Measurements from ENCODE around the gene KRTAP19-1. TPM values are rescaled to one million over a fixed set of nuclear protein-coding genes. Genes with fewer than 3 reads are reported as not detected.
"Not testable (repeated sequence)": the region's sequence is repeated elsewhere in the genome, so short reads cannot be mapped to it uniquely, and the experiment has no call there.

KRTAP19-1 gene
- polyA plus RNA-seq, result not detected

GRCh38 chr21:30480145-30480544, at the start of gene KRTAP19-1:
KRTAP19-1 (minus strand) TSS chr21:30480367; CDS start chr21:30480317, 50 bp downstream.
- Mint-ChIP-seq H3K27me3 (ENCODE audit: low read depth in 3 of 3) (no peaks in the 10 kb centered on the region), H3K4me3 (no peak within 1 kb of the TSS), H3K4me1 (no peaks in the 10 kb centered on the region), H3K36me3 (no peaks in the 10 kb centered on the region), H3K9me3 (peaks cover 0 to 14% (median 6%) of the 10 kb centered on the region in 6 donors), H3K27ac (no peak within 1 kb of the TSS)
- no peak for DNase-seq

- peaks cover 0 to 3% (median 0%) of the 10 kb centered on the region in 3 donors for H3K27me3 Mint-ChIP-seq (ENCODE audit: low read depth in 3 of 3)
- no peak overlapping the region for H3K27ac Mint-ChIP-seq
Measured at GRCh38 chr21:30518876-30519275, 38.7 kb upstream of the KRTAP19-1 start.

GRCh38 chr21:30515681-30516080, 35.5 kb upstream of the KRTAP19-1 start:
- H3K4me1 Mint-ChIP-seq, result no peaks in the 10 kb centered on the region
- H3K27ac Mint-ChIP-seq, result no peak overlapping the region

More at GRCh38 chr21:30518876-30519275, 38.7 kb upstream of the KRTAP19-1 start:
- H3K4me1 Mint-ChIP-seq, result no peaks in the 10 kb centered on the region
- no peaks in the 10 kb centered on the region for H3K36me3 Mint-ChIP-seq
- H3K9me3 Mint-ChIP-seq, result peaks cover 3 to 37% (median 13%) of the 10 kb centered on the region in 6 donors
- H3K4me3 Mint-ChIP-seq, result no peak overlapping the region
- DNase-seq, result no peak

DNA sequence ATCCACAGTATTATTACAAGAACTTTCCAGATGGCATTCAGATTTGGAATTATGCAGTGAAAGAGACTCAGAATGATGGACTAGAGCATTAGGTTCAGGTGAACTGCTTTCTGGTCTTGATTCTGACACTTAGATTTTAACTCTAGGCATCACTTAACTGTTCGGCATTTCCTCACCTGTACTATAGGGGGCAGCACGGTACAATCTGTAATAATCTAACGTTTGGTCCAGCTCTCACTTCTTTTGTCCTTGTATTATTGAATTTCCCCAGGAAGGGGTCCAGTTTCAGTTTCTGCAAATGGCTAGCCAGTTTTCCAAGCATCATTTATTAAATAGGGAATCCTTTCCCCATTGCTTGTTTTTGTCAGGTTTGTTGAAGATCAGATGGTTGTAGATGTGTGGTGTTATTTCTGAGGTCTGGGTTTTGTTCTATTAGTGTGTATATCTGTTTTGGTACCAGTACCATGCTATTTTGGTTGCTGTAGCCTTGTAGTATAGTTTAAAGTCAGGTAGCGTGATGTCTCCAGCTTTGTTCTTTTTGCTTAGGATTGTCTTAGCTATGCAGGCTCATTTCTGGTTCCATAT, 25.5 kb upstream of the KRTAP19-1 start:
- DNase-seq; H3K36me3 Mint-ChIP-seq; H3K27ac Mint-ChIP-seq; H3K4me3 Mint-ChIP-seq; H3K4me1 Mint-ChIP-seq; H3K27me3 Mint-ChIP-seq (ENCODE audit: low read depth in 3 of 3): not testable (repeated sequence)
- peaks cover 11 to 29% (median 20%) of the 10 kb centered on the region in 6 donors for H3K9me3 Mint-ChIP-seq

More at GRCh38 chr21:30515681-30516080, 35.5 kb upstream of the KRTAP19-1 start:
- H3K4me3 Mint-ChIP-seq, result no peak overlapping the region
- no peak for DNase-seq
- H3K27me3 Mint-ChIP-seq (ENCODE audit: low read depth in 3 of 3), result no peaks in the 10 kb centered on the region
- H3K9me3 Mint-ChIP-seq, result peaks cover 3 to 37% (median 14%) of the 10 kb centered on the region in 6 donors
- no peaks in the 10 kb centered on the region for H3K36me3 Mint-ChIP-seq

- H3K27ac Mint-ChIP-seq, result no peak within 1 kb of the TSS
- H3K27me3 Mint-ChIP-seq (ENCODE audit: low read depth in 3 of 3), result no peaks in the 10 kb centered on the region
- H3K9me3 Mint-ChIP-seq, result peaks cover 8 to 28% (median 19%) of the 10 kb centered on the region in 6 donors
- no peaks in the 10 kb centered on the region for H3K36me3 Mint-ChIP-seq
- DNase-seq, result no peak
- no peaks in the 10 kb centered on the region for H3K4me1 Mint-ChIP-seq
- no peak within 1 kb of the TSS for H3K4me3 Mint-ChIP-seq
Measured at GRCh38 chr21:30502041-30502440, 21.9 kb upstream of the KRTAP19-1 start, which contains the start of gene KRTAP19-5. KRTAP19-5 (minus strand) TSS chr21:30502141; CDS start chr21:30502090, 51 bp downstream.

DNA sequence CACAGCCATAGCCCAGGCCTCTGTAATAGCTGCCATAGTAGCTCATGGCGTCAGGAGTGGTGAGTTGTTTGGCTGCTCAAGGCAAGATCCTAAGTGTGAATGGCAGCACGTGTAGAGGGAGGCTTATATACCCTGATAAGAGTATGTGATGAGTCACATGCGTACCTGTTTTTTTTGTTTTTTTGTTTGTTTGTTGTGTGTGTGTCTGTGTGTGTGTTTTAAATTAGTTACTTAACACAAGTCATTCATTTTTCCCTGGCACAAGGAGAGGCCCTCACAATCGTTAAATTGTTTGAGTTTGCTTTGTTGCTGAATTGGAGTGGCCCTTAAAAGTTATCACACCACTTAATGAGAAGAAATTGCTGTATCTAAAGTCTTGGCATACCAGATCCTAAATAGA, 16.9 kb upstream of the KRTAP19-1 start, which contains the start of gene KRTAP19-4:
Gene KRTAP19-4 (minus strand): TSS at position 101 of the 400 bp plus-strand sequence. CDS start 55 bp downstream, at position 46.
- H3K27ac Mint-ChIP-seq, result no peak within 1 kb of the TSS
- H3K27me3 Mint-ChIP-seq (ENCODE audit: low read depth in 3 of 3), result no peaks in the 10 kb centered on the region
- no peaks in the 10 kb centered on the region for H3K4me1 Mint-ChIP-seq
- no peak within 1 kb of the TSS for H3K4me3 Mint-ChIP-seq
- peaks cover 2 to 11% (median 8%) of the 10 kb centered on the region in 6 donors for H3K9me3 Mint-ChIP-seq
- DNase-seq, result no peak
- no peaks in the 10 kb centered on the region for H3K36me3 Mint-ChIP-seq

DNA sequence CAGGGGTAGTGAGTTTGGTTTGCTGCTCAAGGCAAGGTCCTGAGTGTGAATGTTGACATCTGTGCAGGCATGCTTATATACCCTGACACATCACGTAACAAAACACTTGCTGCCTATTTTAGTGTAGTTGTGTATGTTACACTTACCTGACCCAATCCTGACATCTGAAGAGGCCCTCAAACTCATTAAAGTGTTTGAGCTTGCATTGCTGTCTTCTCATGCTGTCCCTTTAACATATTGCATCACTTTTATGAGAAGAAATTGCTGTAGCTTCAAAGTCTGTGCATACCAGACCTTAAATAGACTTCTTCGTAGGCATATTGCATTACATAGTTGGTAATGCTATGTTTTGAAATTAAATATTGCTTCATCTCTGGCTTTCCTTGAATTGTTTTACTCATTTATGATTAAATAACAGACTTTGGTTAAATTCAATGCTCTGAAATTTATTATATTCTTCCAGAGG, 11.8 kb upstream of the KRTAP19-1 start, which contains the start of gene KRTAP19-3:
Gene KRTAP19-3 (minus strand): TSS at position 51 of the 466 bp plus-strand sequence. CDS start 56 bp downstream, outside the sequence.
- Mint-ChIP-seq H3K4me1 (no peaks in the 10 kb centered on the region), H3K36me3 (no peaks in the 10 kb centered on the region), H3K9me3 (peaks cover 2 to 20% (median 12%) of the 10 kb centered on the region in 6 donors), H3K4me3 (no peak within 1 kb of the TSS), H3K27ac (no peak within 1 kb of the TSS), H3K27me3 (ENCODE audit: low read depth in 3 of 3) (peaks cover 0 to 2% (median 1%) of the 10 kb centered on the region in 3 donors)
- no peak for DNase-seq

GRCh38 chr21:30487336-30487735, 7.2 kb upstream of the KRTAP19-1 start, which contains the start of gene KRTAP19-2:
KRTAP19-2 (minus strand) TSS chr21:30487436; CDS start chr21:30487348, 88 bp downstream.
- no peak for DNase-seq
- H3K36me3 Mint-ChIP-seq, result peaks cover 0 to 4% (median 0%) of the 10 kb centered on the region in 3 donors
- H3K27me3 Mint-ChIP-seq (ENCODE audit: low read depth in 3 of 3), result peaks cover 0 to 2% (median 1%) of the 10 kb centered on the region in 3 donors
- H3K27ac Mint-ChIP-seq, result no peak within 1 kb of the TSS
- H3K9me3 Mint-ChIP-seq, result peaks cover 0 to 36% (median 18%) of the 10 kb centered on the region in 6 donors
- no peak within 1 kb of the TSS for H3K4me3 Mint-ChIP-seq
- no peaks in the 10 kb centered on the region for H3K4me1 Mint-ChIP-seq

DNA sequence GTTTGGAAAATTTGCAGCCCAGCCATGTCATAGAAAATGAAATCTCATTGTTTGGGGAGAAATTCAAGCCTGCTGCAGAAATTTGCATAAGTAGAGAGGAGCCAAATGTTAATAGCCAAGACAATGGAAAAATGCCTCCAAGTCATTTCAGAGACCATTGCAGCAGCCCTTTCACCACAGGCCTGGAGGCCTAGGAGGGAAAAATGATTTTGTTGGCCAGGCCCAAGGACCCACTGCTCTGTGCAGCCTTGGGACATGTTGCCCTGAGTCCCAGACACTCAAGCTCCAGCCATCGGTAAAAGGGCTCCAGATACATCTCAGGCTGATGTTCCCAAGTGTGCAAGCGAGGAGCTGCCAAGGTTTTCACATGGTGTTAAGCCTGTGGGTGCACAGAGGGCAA, 6.0 kb upstream of the KRTAP19-1 start:
- H3K9me3 Mint-ChIP-seq, result peaks cover 2 to 29% (median 18%) of the 10 kb centered on the region in 6 donors
- no peaks in the 10 kb centered on the region for H3K4me1 Mint-ChIP-seq

GRCh38 chr21:30482130-30482529, 2.0 kb upstream of the KRTAP19-1 start:
- Mint-ChIP-seq H3K27me3 (ENCODE audit: low read depth in 3 of 3) (no peaks in the 10 kb centered on the region), H3K36me3 (peaks cover 0 to 4% (median 0%) of the 10 kb centered on the region in 3 donors), H3K27ac (no peak overlapping the region)

More for the DNA sequence above, 6.0 kb upstream of the KRTAP19-1 start:
- H3K4me3 Mint-ChIP-seq, result no peak overlapping the region
- peaks cover 0 to 4% (median 0%) of the 10 kb centered on the region in 3 donors for H3K36me3 Mint-ChIP-seq
- no peak overlapping the region for H3K27ac Mint-ChIP-seq
- peaks cover 0 to 2% (median 1%) of the 10 kb centered on the region in 3 donors for H3K27me3 Mint-ChIP-seq (ENCODE audit: low read depth in 3 of 3)
- no peak for DNase-seq

GRCh38 chr21:30479259-30479658, 908 bp downstream of the KRTAP19-1 start:
- DNase-seq, result no peak
- Mint-ChIP-seq H3K4me3 (no peak overlapping the region), H3K36me3 (no peaks in the 10 kb centered on the region), H3K27ac (no peak overlapping the region), H3K27me3 (ENCODE audit: low read depth in 3 of 3) (no peaks in the 10 kb centered on the region), H3K9me3 (peaks cover 0 to 17% (median 8%) of the 10 kb centered on the region in 6 donors), H3K4me1 (no peaks in the 10 kb centered on the region)

More at GRCh38 chr21:30482130-30482529, 2.0 kb upstream of the KRTAP19-1 start:
- no peak overlapping the region for H3K4me3 Mint-ChIP-seq
- peaks cover 5 to 28% (median 15%) of the 10 kb centered on the region in 6 donors for H3K9me3 Mint-ChIP-seq
- DNase-seq, result no peak
- no peaks in the 10 kb centered on the region for H3K4me1 Mint-ChIP-seq

- H3K4me1 Mint-ChIP-seq, result no peaks in the 10 kb centered on the region
- H3K27ac Mint-ChIP-seq, result no peak overlapping the region
- no peak for DNase-seq
- peaks cover 3 to 24% (median 11%) of the 10 kb centered on the region in 6 donors for H3K9me3 Mint-ChIP-seq
- no peak overlapping the region for H3K4me3 Mint-ChIP-seq
- no peaks in the 10 kb centered on the region for H3K27me3 Mint-ChIP-seq (ENCODE audit: low read depth in 3 of 3)
- no peaks in the 10 kb centered on the region for H3K36me3 Mint-ChIP-seq
Measured at GRCh38 chr21:30478004-30478403, 2.2 kb downstream of the KRTAP19-1 start.

- Mint-ChIP-seq H3K4me1 (no peaks in the 10 kb centered on the region), H3K9me3 (peaks cover 2 to 24% (median 7%) of the 10 kb centered on the region in 6 donors)
- DNase-seq, result no peak
Measured at GRCh38 chr21:30468900-30469714, 11.1 kb downstream of the KRTAP19-1 start.

More at GRCh38 chr21:30468900-30469714, 11.1 kb downstream of the KRTAP19-1 start:
- no peak overlapping the region for H3K27ac Mint-ChIP-seq
- H3K27me3 Mint-ChIP-seq (ENCODE audit: low read depth in 3 of 3), result no peaks in the 10 kb centered on the region
- no peaks in the 10 kb centered on the region for H3K36me3 Mint-ChIP-seq
- no peak overlapping the region for H3K4me3 Mint-ChIP-seq

Data from immature natural killer cell (primary cell).